Stimulated activated naive CD8-positive, alpha-beta T cell treated with anti-CD3 and anti-CD28 coated beads, Interleukin-15, Interleukin-2, amounts not matched to agents 100 U/mL and 50 U/mL, for 24 hours (primary cell): ENCODE data around the gene CTNNBL1.
"Not testable (repeated sequence)": the region's sequence is repeated elsewhere in the genome, so short reads cannot be mapped to it uniquely, and the experiment has no call there.

Experiments used
- ATAC-seq: fragments of 150-1000 bp; cut with Tn5 transposase; one replicate; pipeline ENCODE4 v1.10.0; 2021
- DNase-seq: peaks from one replicate; pipeline ENCODE4 v3.0.0; 2021

CTNNBL1 gene

GRCh38 chr20:37677969-37678861 lies 15.6 kb upstream of the CTNNBL1 start:
- no peak for DNase-seq
- ATAC-seq = no peak

DNA sequence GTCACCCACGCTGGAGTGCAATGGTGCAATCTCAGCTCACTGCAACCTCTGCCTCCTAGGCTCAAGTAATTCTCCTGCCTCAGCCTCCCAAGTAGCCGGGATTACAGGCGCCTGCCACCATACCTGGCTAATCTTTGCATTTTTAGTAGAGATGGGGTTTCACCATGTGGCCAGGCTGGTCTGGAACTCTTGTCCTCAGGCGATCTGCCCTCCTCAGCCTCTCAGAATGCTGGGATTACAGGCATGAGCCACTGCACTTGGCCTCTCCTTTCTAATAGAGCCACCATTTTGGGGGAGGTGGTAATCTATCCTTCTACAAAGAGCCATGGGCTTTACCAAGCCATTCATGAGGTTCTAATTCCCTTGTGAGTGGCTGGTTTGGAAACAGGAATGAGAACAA lies 14.1 kb upstream of the CTNNBL1 start:
- ATAC-seq, DNase-seq: not testable (repeated sequence)

- DNase-seq = no peak
- ATAC-seq = no peak
These were observed 13.4 kb upstream of the CTNNBL1 start for GRCh38 chr20:37680420-37680819.

GRCh38 chr20:37681384-37682112 lies 12.3 kb upstream of the CTNNBL1 start:
- ATAC-seq (no peak), DNase-seq (no peak)

DNA sequence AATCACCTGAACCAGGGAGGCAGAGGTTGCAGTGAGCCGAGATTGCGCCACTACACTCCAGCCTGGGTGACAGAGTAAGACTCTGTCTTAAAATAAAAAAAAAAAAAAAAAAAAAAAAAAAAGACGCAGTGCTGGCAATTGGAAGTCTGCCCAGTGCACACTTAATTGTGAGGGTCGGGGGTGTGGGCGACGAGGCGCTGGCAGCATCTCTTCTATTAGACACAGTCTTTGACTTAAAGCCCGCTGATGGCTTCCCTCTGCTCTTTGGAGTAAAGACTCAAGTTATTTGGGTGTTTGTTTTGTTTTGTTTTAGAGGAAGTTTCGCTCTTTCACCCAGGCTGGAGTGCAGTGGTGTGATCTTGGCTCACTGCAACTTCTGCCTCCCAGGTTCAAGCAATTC lies 10.7 kb upstream of the CTNNBL1 start:
- ATAC-seq, DNase-seq: not testable (repeated sequence)

DNA sequence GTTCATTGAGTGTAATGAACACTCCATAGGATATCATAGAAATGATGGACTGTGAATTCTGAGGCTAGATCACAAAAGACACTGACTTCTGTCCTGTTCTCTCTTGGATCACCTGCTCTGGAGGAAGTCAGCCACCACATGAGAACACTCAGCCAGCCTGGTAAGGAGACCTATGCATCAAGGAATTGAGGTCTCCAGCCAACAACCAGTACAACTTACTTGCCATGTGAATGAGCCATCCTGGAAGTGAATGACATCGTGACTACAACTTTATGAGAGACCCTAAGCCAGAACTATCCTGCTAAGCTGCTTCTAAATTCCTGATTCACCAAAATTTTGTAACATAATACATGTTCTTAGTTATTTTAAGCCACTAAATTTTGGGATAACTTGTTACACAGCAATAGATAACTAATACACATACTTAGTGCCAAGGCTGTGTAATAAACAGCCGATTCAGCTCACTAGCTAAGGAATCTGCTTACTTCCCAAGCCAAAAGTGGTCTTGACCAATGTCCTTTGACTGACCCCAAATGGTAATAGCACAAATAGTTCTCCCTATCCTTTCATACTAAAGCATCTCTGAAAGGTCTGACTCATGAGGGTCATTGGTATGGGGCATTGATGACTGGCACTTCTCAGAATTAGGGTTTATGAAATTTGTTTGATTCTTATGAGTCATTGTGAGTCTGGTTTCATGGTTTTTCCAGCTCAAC lies 6.9 kb upstream of the CTNNBL1 start:
- peak; percentile 83 for ATAC-seq
- no peak for DNase-seq

DNA sequence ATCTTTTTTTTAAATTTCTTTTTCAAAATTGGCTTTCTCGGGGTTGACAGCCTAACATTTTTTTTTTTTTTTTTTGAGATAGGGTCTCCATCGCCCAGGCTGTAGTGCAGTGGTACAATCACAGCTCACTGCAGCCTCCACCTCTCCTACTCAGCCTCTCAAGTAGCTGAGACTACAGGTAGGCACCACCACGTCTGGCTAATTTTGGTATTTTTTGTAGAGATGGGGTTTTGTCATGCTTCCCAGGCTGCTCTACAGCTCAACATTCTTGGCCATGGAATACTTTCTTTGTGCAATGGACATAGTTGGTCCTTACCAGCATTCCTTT lies 6.4 kb upstream of the CTNNBL1 start:
- no peak for DNase-seq
- ATAC-seq = peak; percentile 17

DNA sequence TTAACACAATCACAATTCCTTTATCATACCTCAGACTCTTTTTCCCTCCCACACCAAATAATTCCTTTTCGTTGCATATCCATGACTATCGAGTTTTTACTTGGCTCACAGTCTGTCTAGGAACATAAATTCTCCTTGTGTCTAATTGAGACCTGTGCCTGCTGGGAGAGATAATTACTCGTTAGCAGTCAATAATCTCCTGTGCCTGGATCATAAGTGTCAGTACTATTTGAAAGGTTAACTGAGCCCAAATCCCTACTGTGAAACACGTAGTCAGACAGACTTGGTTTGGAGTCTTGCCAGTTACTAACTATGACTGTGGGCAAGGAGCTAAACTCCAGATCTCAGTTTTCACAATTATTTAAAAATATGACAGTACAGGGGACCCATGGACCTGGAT lies 5.7 kb upstream of the CTNNBL1 start:
- DNase-seq = no peak
- ATAC-seq = no peak

- ATAC-seq (no peak), DNase-seq (no peak)
These were observed 3.0 kb upstream of the CTNNBL1 start for GRCh38 chr20:37690626-37691369.

- no peak for DNase-seq
- no peak for ATAC-seq
These were observed 1.2 kb upstream of the CTNNBL1 start for GRCh38 chr20:37692459-37693166.

DNA sequence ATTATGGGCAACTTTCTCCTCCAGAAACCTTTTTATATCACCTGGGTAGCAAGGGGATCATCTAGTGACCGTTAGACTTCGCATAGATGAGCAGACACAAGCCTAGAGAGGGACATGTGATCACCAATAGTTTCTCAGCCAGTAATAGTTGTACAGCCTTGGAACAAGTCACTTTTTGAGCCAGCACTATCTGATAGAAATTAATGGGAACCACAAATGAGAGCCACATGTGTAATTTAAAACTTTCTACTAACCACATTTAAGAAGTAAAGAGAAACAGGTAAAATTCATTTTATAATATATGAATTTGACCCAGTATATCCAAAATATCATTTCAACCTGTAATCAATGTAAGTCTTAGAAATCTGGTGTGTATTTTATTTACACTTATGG lies 592 bp upstream of the CTNNBL1 start:
- ATAC-seq = no peak

GRCh38 chr20:37695684-37696342 lies 2.0 kb downstream of the CTNNBL1 start:
- DNase-seq (no peak), ATAC-seq (no peak)

More for the DNA sequence above, 592 bp upstream of the CTNNBL1 start:
- DNase-seq = no peak

DNA sequence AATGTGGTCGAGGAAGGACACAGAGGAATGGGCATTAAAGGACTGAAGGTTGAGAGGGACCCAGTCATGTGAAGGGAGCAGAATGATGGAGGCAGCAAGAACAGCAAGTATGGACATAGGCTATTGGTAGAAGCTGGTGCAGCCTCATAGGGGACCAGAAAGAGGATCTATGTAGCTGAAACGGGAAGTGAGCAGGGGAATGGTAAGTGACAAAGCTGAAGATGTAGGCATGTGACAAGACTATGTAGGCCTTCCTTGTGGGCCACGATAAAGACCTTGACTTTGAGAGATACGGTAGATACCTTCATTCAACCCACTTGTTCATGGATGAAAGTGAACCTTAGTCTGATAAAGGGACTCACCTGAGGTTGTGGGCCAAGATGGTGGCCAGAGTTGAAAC lies 3.5 kb downstream of the CTNNBL1 start:
- DNase-seq (no peak), ATAC-seq (no peak)

GRCh38 chr20:37699202-37699601 lies 5.4 kb downstream of the CTNNBL1 start:
- no peak for DNase-seq
- ATAC-seq = no peak

DNA sequence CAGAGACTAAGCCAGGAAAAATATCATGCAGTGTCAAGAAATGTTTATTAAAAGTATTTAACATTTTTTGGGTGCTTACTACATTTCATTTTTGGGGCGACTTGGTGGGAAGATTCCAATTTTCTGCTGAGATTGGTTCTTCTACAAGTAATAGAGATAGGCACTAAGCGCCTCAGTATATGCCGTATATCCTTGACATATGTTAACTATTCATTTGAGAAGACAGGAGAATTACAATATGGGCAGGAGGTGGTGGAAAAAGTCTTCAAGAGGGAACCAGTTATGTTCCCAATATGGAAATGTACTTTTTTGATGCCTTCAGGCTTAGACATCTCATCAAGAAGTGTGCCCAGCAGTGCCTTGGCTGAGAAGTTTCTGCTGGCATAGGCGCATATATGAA lies 6.5 kb downstream of the CTNNBL1 start:
- ATAC-seq (no peak), DNase-seq (no peak)

DNA sequence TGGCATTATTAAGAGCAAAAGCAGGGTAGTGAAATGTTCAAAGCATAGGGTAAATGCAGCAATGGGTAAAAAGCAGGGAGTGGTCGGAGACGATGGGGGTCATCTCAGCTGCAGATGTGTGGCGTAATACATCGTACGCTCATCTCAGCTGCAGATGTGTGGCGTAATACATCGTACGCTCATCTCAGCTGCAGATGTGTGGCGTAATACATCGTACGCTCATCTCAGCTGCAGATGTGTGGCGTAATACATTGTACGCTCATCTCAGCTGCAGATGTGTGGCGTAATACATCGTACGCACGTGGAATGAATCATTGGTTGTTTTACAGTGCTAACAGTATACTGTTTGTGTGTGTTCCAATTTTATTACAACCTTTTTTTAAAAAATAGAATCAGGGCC lies 7.8 kb downstream of the CTNNBL1 start:
- DNase-seq, ATAC-seq: not testable (repeated sequence)

DNA sequence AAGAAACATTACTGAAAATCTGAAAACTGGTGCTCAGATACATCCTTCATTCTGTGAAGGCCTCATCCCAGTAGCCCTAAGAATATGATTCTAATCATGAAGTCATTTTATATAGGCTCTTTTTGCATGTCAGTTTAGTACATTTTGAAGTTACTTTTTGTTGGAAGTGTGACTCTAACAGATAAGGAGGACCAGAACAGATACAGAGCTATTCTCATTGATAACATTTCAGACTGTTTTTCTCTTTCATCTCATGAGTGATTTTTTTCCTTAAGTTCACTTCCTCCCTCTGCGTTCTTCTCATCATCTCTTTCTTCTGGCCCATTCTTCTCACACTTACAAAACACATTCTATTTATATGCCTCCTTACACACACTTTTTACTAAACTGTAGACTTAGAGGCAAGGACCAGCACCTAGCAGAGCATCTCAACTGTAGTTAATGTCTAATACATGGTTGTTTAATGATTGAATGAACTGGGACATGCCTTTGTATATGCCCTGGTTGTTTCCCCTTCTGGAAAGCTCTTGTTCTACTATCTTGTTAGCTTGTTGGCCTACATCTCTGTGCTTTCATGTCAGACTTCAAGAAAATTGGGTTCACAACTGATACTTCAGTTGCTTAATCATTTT lies 8.7 kb downstream of the CTNNBL1 start:
- ATAC-seq (no peak), DNase-seq (no peak)

DNA sequence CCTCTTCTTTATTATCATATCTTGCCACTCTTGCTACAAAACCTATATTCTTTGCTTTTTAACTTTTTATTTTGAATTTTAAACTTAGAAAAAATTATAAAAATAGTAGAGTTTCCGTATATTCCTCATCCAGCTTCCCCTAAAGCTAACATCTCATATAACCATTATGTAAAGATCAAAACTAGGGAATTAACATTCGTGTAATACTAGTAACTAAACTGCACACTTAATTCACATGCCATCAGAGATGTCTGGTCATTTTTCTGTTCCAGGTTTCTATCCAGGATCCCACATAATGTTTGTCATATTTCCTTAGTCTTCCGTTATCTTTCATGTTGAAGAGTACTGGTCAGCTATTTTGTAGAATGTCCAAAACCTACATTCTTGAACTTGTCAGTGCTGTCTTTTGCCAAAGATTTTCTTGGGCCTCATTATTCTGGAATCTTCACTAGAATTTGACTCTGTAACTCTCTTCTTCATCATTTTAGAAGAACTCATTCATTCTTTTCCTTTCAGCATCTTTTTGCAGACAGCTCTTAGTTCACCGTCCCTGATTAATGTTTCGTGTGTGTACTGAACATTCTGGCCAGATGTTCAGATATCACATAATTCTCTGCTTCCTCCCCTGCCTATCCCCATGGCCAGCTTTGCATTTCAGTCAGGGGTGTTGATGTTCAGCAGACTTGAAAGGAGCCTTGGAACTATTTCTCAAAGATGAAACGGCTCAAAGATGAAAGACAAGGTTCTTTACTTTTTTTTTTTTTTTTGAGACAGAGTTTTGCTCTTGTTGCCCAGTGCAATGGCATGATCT lies 9.4 kb downstream of the CTNNBL1 start:
- no peak for DNase-seq

DNA sequence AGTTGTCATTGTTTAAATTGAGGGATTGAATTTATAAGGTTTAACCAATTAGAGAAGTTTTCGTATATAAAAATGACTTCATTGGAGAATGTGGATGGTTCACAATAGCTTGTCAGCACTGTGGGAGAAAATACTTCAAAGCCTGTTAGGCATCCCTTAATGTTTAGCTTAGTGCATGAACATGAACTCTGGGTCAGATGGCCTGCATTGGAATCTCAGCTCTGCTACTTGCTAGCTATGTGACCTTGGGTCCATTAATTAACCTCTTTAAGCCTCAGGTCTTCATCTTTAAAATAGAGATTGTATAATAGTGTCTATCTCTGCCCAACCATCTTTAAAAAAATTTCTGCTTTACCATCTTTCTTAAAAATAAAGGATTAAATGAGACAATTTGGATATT lies 11.1 kb downstream of the CTNNBL1 start:
- DNase-seq = no peak

More for the DNA sequence above, 9.4 kb downstream of the CTNNBL1 start:
- no peak for ATAC-seq

GRCh38 chr20:37706298-37706697 lies 12.5 kb downstream of the CTNNBL1 start:
- no peak for DNase-seq
- ATAC-seq = no peak

More for the DNA sequence above, 11.1 kb downstream of the CTNNBL1 start:
- no peak for ATAC-seq
